IMR-90 (cell line): ENCODE measurements around the gene APC. TPM values are rescaled to one million over a fixed set of nuclear protein-coding genes. Genes with fewer than 3 reads are reported as not detected.

Source experiments
- ATAC-seq: fragments of 200-7000 bp; cut with Tn5 transposase; 2 replicates; pipeline ENCODE4 v1.9.1; 2020; ENCODE audit warnings: low read depth, mild to moderate bottlenecking, moderate library complexity
- BruUV-seq: library from RNA; stranded (reverse); fragments of 400-500 nt; replicated peaks from 2 replicates; lab custom pipeline; 2021; lab: Mats Ljungman, UMichigan
- CTCF ChIA-PET: fragments of 300-600 bp; formaldehyde crosslinking; extraction: SDS; loops from one replicate; lab custom pipeline; 2021; ENCODE audit warnings: antibody characterized with exemption; lab: Yijun Ruan, JAX
- POLR2A ChIA-PET: fragments of 300-600 bp; sonication (Branson Sonifier 250); formaldehyde crosslinking; loops from one replicate; lab custom pipeline; 2022; ENCODE audit warnings: antibody characterized with exemption; ENCODE audit not compliant: unreplicated experiment; lab: Charles Lee
- DNase-seq: peaks from one replicate; pipeline ENCODE4 v3.0.0; 2013
- H2AFZ ChIP-seq: replicated peaks from 2 replicates; pipeline ENCODE3; 2013; ENCODE audit warnings: low read length, mild to moderate bottlenecking; ENCODE audit not compliant: poor library complexity
- H2AK5ac ChIP-seq: 2 replicates; pipeline ENCODE4 v1.6.1; 2013; ENCODE audit warnings: low read depth, low read length, inconsistent platforms
- H2AK9ac ChIP-seq: replicated peaks from 2 replicates; pipeline ENCODE3; 2013; ENCODE audit warnings: mild to moderate bottlenecking, low read depth, low read length, moderate library complexity; ENCODE audit not compliant: poor library complexity
- H2BK120ac ChIP-seq: 2 replicates; pipeline ENCODE4 v1.6.1; 2013; ENCODE audit warnings: low read depth, low read length, inconsistent platforms
- H2BK15ac ChIP-seq: 3 replicates; pipeline ENCODE4 v1.6.1; 2013; ENCODE audit warnings: low read depth, low read length, inconsistent platforms
- H2BK20ac ChIP-seq: 2 replicates; pipeline ENCODE4 v1.6.1; 2013; ENCODE audit warnings: low read depth, mild to moderate bottlenecking, inconsistent platforms, low read length, moderate library complexity
- H2BK5ac ChIP-seq: 2 replicates; pipeline ENCODE4 v1.6.1; 2013; ENCODE audit warnings: mild to moderate bottlenecking, low read depth, low read length, inconsistent platforms; ENCODE audit not compliant: poor library complexity, severe bottlenecking
- H3K14ac ChIP-seq: replicated peaks from 2 replicates; pipeline ENCODE4 v1.6.1; 2013; ENCODE audit warnings: low read depth, low read length, inconsistent platforms
- H3K18ac ChIP-seq: 2 replicates; pipeline ENCODE4 v1.6.1; 2013; ENCODE audit warnings: low read depth, low read length, control low read depth
- H3K23ac ChIP-seq: 2 replicates; pipeline ENCODE4 v1.6.1; 2013; ENCODE audit warnings: low read depth, low read length, inconsistent platforms
- H3K27ac ChIP-seq: 2 replicates; pipeline ENCODE4 v1.5.1; 2013; ENCODE audit warnings: mild to moderate bottlenecking, control low read depth, low read length; ENCODE audit not compliant: insufficient read depth
- H3K27me3 ChIP-seq: 2 replicates; pipeline ENCODE4 v1.6.1; 2013; ENCODE audit warnings: low read length; ENCODE audit not compliant: control insufficient read depth, insufficient read depth
- H3K36me3 ChIP-seq: 2 replicates; pipeline ENCODE4 v1.6.1; 2013; ENCODE audit warnings: low read length, mixed read lengths; ENCODE audit not compliant: control insufficient read depth, insufficient read depth
- H3K4ac ChIP-seq: 2 replicates; pipeline ENCODE4 v1.6.1; 2013; ENCODE audit warnings: low read depth, low read length, inconsistent platforms
- H3K4me1 ChIP-seq: 2 replicates; pipeline ENCODE4 v1.6.1; 2013; ENCODE audit warnings: low read length, mixed read lengths; ENCODE audit not compliant: control insufficient read depth, insufficient read depth
- H3K4me2 ChIP-seq: 2 replicates; pipeline ENCODE4 v1.6.1; 2013; ENCODE audit warnings: low read depth, mild to moderate bottlenecking, control low read depth, low read length, moderate library complexity
- H3K4me3 ChIP-seq: 2 replicates; pipeline ENCODE4 v1.5.1; 2013; ENCODE audit warnings: low read depth, mild to moderate bottlenecking, control low read depth, low read length, moderate library complexity; ENCODE audit not compliant: insufficient read depth
- H3K56ac ChIP-seq: 2 replicates; pipeline ENCODE4 v1.6.1; 2013; ENCODE audit warnings: low read length, inconsistent platforms; ENCODE audit not compliant: insufficient read depth; ENCODE audit errors: extremely low read depth
- H3K79me1 ChIP-seq, 2 experiments: 2 replicates each; pipeline ENCODE4 v1.6.1; 2013; ENCODE audit warnings: low read length in 2 of 2, inconsistent platforms in 1 of 2, low read depth in 1 of 2
- H3K9ac ChIP-seq: 2 replicates; pipeline ENCODE4 v1.6.1; 2013; ENCODE audit warnings: low read depth, low read length, control low read depth
- H3K9me1 ChIP-seq: 2 replicates; pipeline ENCODE4 v1.6.1; 2013; ENCODE audit warnings: low read length, inconsistent platforms; ENCODE audit not compliant: insufficient read depth
- H3K9me3 ChIP-seq: 2 replicates; pipeline ENCODE4 v1.6.1; 2013; ENCODE audit warnings: low read length; ENCODE audit not compliant: control insufficient read depth, insufficient read depth
- H4K20me1 ChIP-seq: 2 replicates; pipeline ENCODE4 v1.6.1; 2013; ENCODE audit warnings: low read length, inconsistent platforms; ENCODE audit not compliant: insufficient read depth
- H4K5ac ChIP-seq: 2 replicates; pipeline ENCODE4 v1.6.1; 2013; ENCODE audit warnings: mild to moderate bottlenecking, low read depth, low read length, control low read depth
- H4K8ac ChIP-seq, 2 experiments: 2 replicates each; pipeline ENCODE4 v1.6.1; 2013; ENCODE audit warnings: low read depth in 2 of 2, low read length in 2 of 2, control low read depth in 1 of 2, inconsistent platforms in 1 of 2
- H4K91ac ChIP-seq: 2 replicates; pipeline ENCODE4 v1.6.1; 2013; ENCODE audit warnings: low read depth, low read length, inconsistent platforms; ENCODE audit not compliant: insufficient read depth
- BHLHE40 ChIP-seq: fragments of 150-350 bp; IDR thresholded peaks from 2 replicates; pipeline ENCODE4 v1.6.1; 2016; ENCODE audit warnings: mild to moderate bottlenecking, low read depth, low read length
- CEBPB ChIP-seq: IDR thresholded peaks from 2 replicates; pipeline ENCODE4 v1.6.1; 2012; ENCODE audit warnings: low read depth, low read length, improper control_type of control experiment
- CHD1 ChIP-seq: IDR thresholded peaks from 2 replicates; pipeline ENCODE4 v1.6.1; 2012; ENCODE audit warnings: low read depth, low read length, improper control_type of control experiment
- CTCF ChIP-seq: conservative IDR thresholded peaks from 2 replicates; pipeline ENCODE4 v1.5.1; 2012; ENCODE audit warnings: mild to moderate bottlenecking, low read depth, low read length, improper control_type of control experiment
- ELK1 ChIP-seq: fragments of 150-350 bp; IDR thresholded peaks from 2 replicates; pipeline ENCODE4 v1.6.1; 2016; ENCODE audit warnings: low read depth, mild to moderate bottlenecking, low read length, moderate library complexity, borderline replicate concordance
- FOS ChIP-seq: fragments of 150-350 bp; IDR thresholded peaks from 2 replicates; pipeline ENCODE4 v1.6.1; 2016; ENCODE audit warnings: low read depth, low read length
- MAFK ChIP-seq: IDR thresholded peaks from 2 replicates; pipeline ENCODE4 v1.6.1; 2012; ENCODE audit warnings: low read depth, low read length, improper control_type of control experiment
- MAZ ChIP-seq: IDR thresholded peaks from 2 replicates; pipeline ENCODE4 v1.6.1; 2012; ENCODE audit warnings: low read depth, mild to moderate bottlenecking, low read length, improper control_type of control experiment, moderate library complexity, borderline replicate concordance
- MXI1 ChIP-seq: IDR thresholded peaks from 2 replicates; pipeline ENCODE4 v1.6.1; 2012; ENCODE audit warnings: low read depth, mild to moderate bottlenecking, low read length, moderate library complexity, borderline replicate concordance
- NFE2L2 ChIP-seq: fragments of 150-350 bp; IDR thresholded peaks from 2 replicates; pipeline ENCODE4 v1.6.1; 2016; ENCODE audit warnings: low read depth, mild to moderate bottlenecking, low read length
- POLR2A ChIP-seq: IDR thresholded peaks from 2 replicates; pipeline ENCODE4 v1.6.1; 2012; ENCODE audit warnings: mild to moderate bottlenecking, low read depth, low read length
- RAD21 ChIP-seq: IDR thresholded peaks from 2 replicates; pipeline ENCODE4 v1.6.1; 2012; ENCODE audit warnings: low read length, improper control_type of control experiment
- RCOR1 ChIP-seq: IDR thresholded peaks from 2 replicates; pipeline ENCODE4 v1.6.1; 2012; ENCODE audit warnings: mild to moderate bottlenecking, low read length, improper control_type of control experiment; ENCODE audit not compliant: insufficient replicate concordance
- RFX5 ChIP-seq: IDR thresholded peaks from 2 replicates; pipeline ENCODE4 v1.8.0; 2012; ENCODE audit warnings: low read depth, mild to moderate bottlenecking, low read length, moderate library complexity
- SMC3 ChIP-seq: fragments of 150-350 bp; IDR thresholded peaks from 2 replicates; pipeline ENCODE4 v1.6.1; 2016; ENCODE audit warnings: low read depth, mild to moderate bottlenecking, antibody characterized with exemption, low read length, moderate library complexity
- USF2 ChIP-seq: fragments of 150-350 bp; IDR thresholded peaks from 2 replicates; pipeline ENCODE4 v1.6.1; 2017; ENCODE audit warnings: mild to moderate bottlenecking, antibody characterized with exemption, low read length, low read depth
- WGBS, 2 experiments: methylation state at CpG; one replicate each; pipeline versions ENCODE4 v1.1.5 to v1.1.7; 2013; ENCODE audit warnings: missing lambda C conversion rate in 2 of 2; ENCODE audit not compliant: insufficient read length in 1 of 2; ENCODE audit errors: extremely low coverage in 2 of 2; 5-methylcytosine and 5-hydroxymethylcytosine counted together
- dilution Hi-C: fragments of 300-500 bp; cut with HindIII; formaldehyde crosslinking; loops from one replicate; pipeline ENCODE4 v1.14.3; 2018; ENCODE audit warnings: low sequenced_read_pairs; ENCODE audit not compliant: unreplicated experiment
- in situ Hi-C: fragments of 300-500 bp; cut with MboI; formaldehyde crosslinking; loops from 3 replicates; pipeline ENCODE4 v1.14.3; 2019; ENCODE audit warnings: low sequenced_read_pairs, inconsistent platforms, mixed read lengths
- intact Hi-C: fragments of 100-400 bp; cut with micrococcal nuclease; formaldehyde crosslinking; loops from 2 replicates; pipeline ENCODE4 v1.10.0; 2022
- polyA plus RNA-seq, 3 experiments: library from polyadenylated mRNA; depleted of rRNA; stranded (reverse); fragments of >200 nt; gene quantifications; 2 replicates each; pipeline ENCODE4 v1.2.3, GENCODE V29; 2012; ENCODE audit warnings: low replicate concordance in 1 of 3
- total RNA-seq: library from RNA; depleted of rRNA; stranded (reverse); fragments of >200 nt; gene quantifications from 2 replicates; pipeline ENCODE4 v1.2.3, GENCODE V29; 2012

APC gene
- total and polyA plus RNA-seq, 2 of the 4 experiments (the other 2 are of a cell fraction) = 7.3 to 58.4 TPM

- H3K4me1 ChIP-seq = no peaks in the 10 kb centered on the region; the same call in 1 of the 2 replicates
- H4K91ac ChIP-seq = no peak overlapping the region
- H3K79me1 ChIP-seq = no peaks in the 10 kb centered on the region
- no peak overlapping the region for H3K23ac ChIP-seq
- H2BK15ac ChIP-seq = no peak overlapping the region
- no peak overlapping the region for H3K4ac ChIP-seq
- no peak overlapping the region for H3K18ac ChIP-seq
- H2BK120ac ChIP-seq = no peak overlapping the region
- peaks cover 2% of the 10 kb centered on the region; the same call in 1 of the 2 replicates for H3K27me3 ChIP-seq
- H3K9me1 ChIP-seq = no peaks in the 10 kb centered on the region
- no peak overlapping the region for H2AFZ ChIP-seq
- no peaks in the 10 kb centered on the region for H4K20me1 ChIP-seq
- dilution Hi-C loops = no loop called here
- H3K14ac ChIP-seq = no peak overlapping the region
- no peak overlapping the region for H3K4me3 ChIP-seq
- no peaks in the 10 kb centered on the region for H3K36me3 ChIP-seq
- DNase-seq (no peak), ATAC-seq (no peak)
- no CpG with 5 or more reads among the region's 3 CpGs for WGBS, 2 experiments
- ChIA-PET POLR2A (no interaction called here), CTCF (no interaction called here)
- no peak overlapping the region for H2BK5ac ChIP-seq
- no peak overlapping the region for H3K9ac ChIP-seq
- H3K56ac ChIP-seq = no peak overlapping the region
- no peak overlapping the region for H2AK9ac ChIP-seq
- H3K9me3 ChIP-seq = no peaks in the 10 kb centered on the region
- in situ Hi-C loops = no loop called here
- no peak overlapping the region for H2BK20ac ChIP-seq
- H3K27ac ChIP-seq = no peak overlapping the region
- intact Hi-C loops = loop anchor here (1.0 kb wide), 1 partner anchor 67 kb away; no protein-coding TSS in a partner anchor
- no TSS peak for BruUV-seq
- H4K5ac ChIP-seq = no peak overlapping the region
- H2AK5ac ChIP-seq = no peak overlapping the region
- TF ChIP-seq CHD1 = no peak
- no peak for TF ChIP-seq BHLHE40
- TF ChIP-seq ELK1 = no peak
- no peak for TF ChIP-seq MXI1
- TF ChIP-seq RAD21 = no peak
- TF ChIP-seq FOS = no peak
- no peak for TF ChIP-seq RCOR1
- no peak for TF ChIP-seq POLR2A
- no peak for TF ChIP-seq MAFK
- TF ChIP-seq NFE2L2 = no peak
- no peak for TF ChIP-seq RFX5
- no peak for TF ChIP-seq USF2
- TF ChIP-seq MAZ = no peak
- TF ChIP-seq SMC3 = no peak
- TF ChIP-seq CEBPB = no peak
- no peak for TF ChIP-seq CTCF
- no peak overlapping the region for H3K4me2 ChIP-seq
- no peak overlapping the region for H4K8ac ChIP-seq
Measured at GRCh38 chr5:112690605-112691338, 46.9 kb upstream of the APC start.
